ENCODE measurements around the gene ARHGAP33.

DNA sequence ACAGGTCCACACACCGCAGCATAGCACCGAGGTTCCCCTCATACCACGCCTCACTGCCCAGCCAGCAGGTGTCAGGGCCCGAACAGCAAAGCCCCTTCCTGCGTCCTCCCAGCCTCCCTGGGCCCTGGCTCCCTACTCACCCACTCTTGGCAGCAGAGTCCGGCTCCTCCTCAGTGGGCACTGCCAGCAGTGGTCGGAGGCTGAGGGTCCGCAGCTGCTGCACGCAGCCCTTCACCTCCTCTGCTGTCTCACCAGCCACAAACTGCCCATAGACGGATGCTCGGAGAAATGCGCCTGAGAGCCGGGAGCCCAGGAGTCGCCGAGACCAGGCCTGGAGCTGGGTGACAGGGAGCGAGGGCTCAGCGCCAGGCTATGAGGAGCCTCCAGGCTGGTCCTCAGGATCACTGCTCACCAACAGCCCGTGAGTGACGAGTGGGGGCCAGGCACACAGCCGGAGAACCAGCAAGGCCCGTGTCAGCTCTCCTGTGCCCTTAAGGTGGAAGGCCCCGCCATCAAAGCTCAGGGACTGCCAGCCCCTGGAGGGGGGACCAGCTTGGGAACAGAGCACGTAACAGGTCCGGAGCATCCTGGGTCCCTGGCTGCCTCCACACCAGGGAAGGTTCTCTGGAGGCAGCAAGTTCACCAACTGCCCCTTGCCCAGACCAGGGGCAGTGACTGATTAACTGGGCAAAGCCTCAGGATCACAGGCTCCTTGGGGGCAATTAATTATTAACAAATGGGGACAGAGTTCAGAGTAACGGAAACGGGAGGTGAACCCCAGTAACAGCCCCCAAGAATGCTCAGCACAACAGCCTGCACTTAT is 37.1 kb downstream of the ARHGAP33 start, which contains the start of gene PRODH2:
- TF ChIP-seq CTCF (optimal IDR thresholded peaks at IDR 0.05 in 1 of 3, IDR thresholded peaks at IDR 0.05 in 1 of 3, conservative IDR thresholded peaks at IDR 0.05 in 1 of 3; ENCODE audit: extremely low read depth in 1 of 3, insufficient read depth in 2 of 3, low read length in 3 of 3) (no peak), EZH2 (IDR thresholded peaks at IDR 0.05; ENCODE audit: low read length) (no peak)
